Neuronal stem cell (in vitro differentiated cells): ENCODE results near the gene TRIM34.
A peak's percentile ranks its signal among the peaks of the same experiment; 100 is the strongest.

ENCODE experiments used
- DNase-seq: peaks from one replicate; pipeline ENCODE4 v3.0.0-alpha.2; 2013; ENCODE audit warnings: low spot score
- H2AFZ ChIP-seq: one replicate; pipeline ENCODE4 v1.6.1; 2013; ENCODE audit warnings: mild to moderate bottlenecking, low read length, inconsistent platforms
- H2AK5ac ChIP-seq: 2 replicates; pipeline ENCODE4 v1.6.1; 2013; ENCODE audit warnings: low read depth, mild to moderate bottlenecking, inconsistent platforms, low read length, moderate library complexity, mixed read lengths
- H2BK120ac ChIP-seq: 2 replicates; pipeline ENCODE4 v1.6.1; 2013; ENCODE audit warnings: low read depth, mild to moderate bottlenecking, inconsistent platforms, low read length, moderate library complexity, mixed read lengths
- H2BK12ac ChIP-seq: one replicate; pipeline ENCODE4 v1.6.1; 2013; ENCODE audit warnings: low read length, inconsistent platforms
- H2BK15ac ChIP-seq: 2 replicates; pipeline ENCODE4 v1.6.1; 2013; ENCODE audit warnings: mild to moderate bottlenecking, low read length, inconsistent platforms, mixed read lengths
- H2BK5ac ChIP-seq: one replicate; pipeline ENCODE4 v1.6.1; 2013; ENCODE audit warnings: inconsistent platforms, mild to moderate bottlenecking, low read length, moderate library complexity
- H3K14ac ChIP-seq: one replicate; pipeline ENCODE4 v1.6.1; 2013; ENCODE audit warnings: low read length, inconsistent platforms
- H3K18ac ChIP-seq: 2 replicates; pipeline ENCODE4 v1.6.1; 2013; ENCODE audit warnings: low read length, inconsistent platforms
- H3K23ac ChIP-seq: 2 replicates; pipeline ENCODE4 v1.6.1; 2013; ENCODE audit warnings: low read depth, mild to moderate bottlenecking, mixed read lengths, low read length, inconsistent platforms; ENCODE audit not compliant: poor library complexity
- H3K27ac ChIP-seq: replicated peaks from 3 replicates; pipeline ENCODE4 v1.5.1; 2013; ENCODE audit warnings: low read length, inconsistent platforms
- H3K27me3 ChIP-seq, 3 experiments: 2 replicates each; pipeline ENCODE4 v1.6.1; 2013; ENCODE audit warnings: low read length in 3 of 3, mild to moderate bottlenecking in 2 of 3, inconsistent platforms in 1 of 3, low read depth in 1 of 3, mixed read lengths in 1 of 3, moderate library complexity in 1 of 3; ENCODE audit not compliant: control insufficient read depth in 3 of 3, insufficient read depth in 3 of 3
- H3K36me3 ChIP-seq, 2 donors: replicated peaks in 1 of 2; 2 replicates each; pipeline ENCODE4 v1.6.1; 2013; ENCODE audit warnings: low read length in 2 of 2; ENCODE audit not compliant: control insufficient read depth in 2 of 2, insufficient read depth in 2 of 2
- H3K4ac ChIP-seq: 2 replicates; pipeline ENCODE4 v1.6.1; 2013; ENCODE audit warnings: inconsistent platforms, mild to moderate bottlenecking, low read length, moderate library complexity
- H3K4me1 ChIP-seq, 2 donors: 1 replicate in 1 of 2; 2 replicates in 1 of 2; pipeline ENCODE4 v1.6.1; 2013; ENCODE audit warnings: low read length in 2 of 2, low read depth in 1 of 2; ENCODE audit not compliant: control insufficient read depth in 2 of 2, insufficient read depth in 1 of 2
- H3K4me2 ChIP-seq: one replicate; pipeline ENCODE4 v1.6.1; 2013; ENCODE audit warnings: mild to moderate bottlenecking, low read length, inconsistent platforms; ENCODE audit not compliant: insufficient read depth, poor library complexity, severe bottlenecking
- H3K4me3 ChIP-seq, 2 donors: 2 replicates each; pipeline ENCODE4 v1.5.1; 2013; ENCODE audit warnings: low read length in 2 of 2, mild to moderate bottlenecking in 2 of 2, inconsistent platforms in 1 of 2, moderate library complexity in 1 of 2
- H3K79me1 ChIP-seq: one replicate; pipeline ENCODE4 v1.6.1; 2013; ENCODE audit warnings: low read depth, mild to moderate bottlenecking, inconsistent platforms, low read length, moderate library complexity
- H3K9ac ChIP-seq: one replicate; pipeline ENCODE4 v1.6.1; 2013; ENCODE audit warnings: mild to moderate bottlenecking, low read depth, low read length, inconsistent platforms; ENCODE audit not compliant: poor library complexity
- H3K9me3 ChIP-seq, 2 donors: replicated peaks in 1 of 2; 2 replicates each; pipeline versions ENCODE3 to v1.6.1; 2013; ENCODE audit warnings: low read length in 2 of 2, mild to moderate bottlenecking in 2 of 2, inconsistent platforms in 1 of 2, low read depth in 1 of 2, mixed read lengths in 1 of 2, moderate library complexity in 1 of 2; ENCODE audit not compliant: control insufficient read depth in 2 of 2, insufficient read depth in 1 of 2
- H4K8ac ChIP-seq: one replicate; pipeline ENCODE4 v1.6.1; 2013; ENCODE audit warnings: low read depth, mild to moderate bottlenecking, inconsistent platforms, low read length, moderate library complexity
- H4K91ac ChIP-seq: one replicate; pipeline ENCODE4 v1.6.1; 2013; ENCODE audit warnings: low read length, low read depth, mild to moderate bottlenecking, inconsistent platforms; ENCODE audit not compliant: poor library complexity
- WGBS, 2 donors: extraction: QIAGEN DNeasy Blood & Tissue Kit; methylation state at CpG; one replicate each; pipeline ENCODE4 v1.1.7; 2013; ENCODE audit warnings: missing lambda C conversion rate in 2 of 2, mixed read lengths in 1 of 2; ENCODE audit not compliant: insufficient read length in 2 of 2, insufficient replicate concordance in 1 of 2; ENCODE audit errors: extremely low coverage in 2 of 2; 5-methylcytosine and 5-hydroxymethylcytosine counted together

The TRIM34 gene

DNA sequence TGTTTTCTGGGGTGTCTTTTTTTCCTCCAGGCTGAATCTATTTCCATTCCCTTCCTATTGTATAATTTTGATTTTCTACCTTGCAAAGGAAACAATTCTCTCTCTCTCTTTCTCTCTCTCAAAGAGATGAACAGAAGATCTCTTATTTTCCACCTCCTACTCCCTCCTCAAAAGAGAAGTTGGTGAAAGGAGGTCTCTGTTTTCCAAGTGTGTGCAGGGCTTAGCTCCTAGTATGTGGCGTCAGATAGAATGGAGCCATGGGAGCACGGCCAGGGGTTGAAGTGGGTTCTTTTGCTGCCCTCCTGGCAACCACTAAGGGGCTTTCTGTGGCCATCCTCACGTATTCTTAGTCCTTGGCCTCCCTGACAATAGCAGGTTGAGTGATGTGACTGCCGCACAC, 480 bp downstream of the TRIM34 start:
- H2AK5ac ChIP-seq = no peak overlapping the region
- no peak overlapping the region for H2BK5ac ChIP-seq
- H3K18ac ChIP-seq = no peak overlapping the region
- H3K23ac ChIP-seq = no peak overlapping the region
- no peak for DNase-seq
- H2BK12ac ChIP-seq = no peak overlapping the region
- no peak overlapping the region for H4K91ac ChIP-seq
- peak overlapping the region; percentile 86 for H2AFZ ChIP-seq
- H3K4me3 ChIP-seq = peak overlapping the region in 1 of 2 donors; percentile 36
- H3K79me1 ChIP-seq = no peaks in the 10 kb centered on the region
- H3K4me1 ChIP-seq = peaks cover 3 to 7% of the 10 kb centered on the region in 2 donors
- H3K27ac ChIP-seq = no peak overlapping the region
- H2BK120ac ChIP-seq = no peak overlapping the region
- no CpG with 5 or more reads among the region's 4 CpGs for WGBS, 2 donors
- H2BK15ac ChIP-seq = no peak overlapping the region
- H4K8ac ChIP-seq = no peak overlapping the region
- no peaks in the 10 kb centered on the region for H3K9me3 ChIP-seq
- no peak overlapping the region for H3K14ac ChIP-seq
- no peak overlapping the region for H3K9ac ChIP-seq
- H3K4ac ChIP-seq = no peak overlapping the region
- H3K36me3 ChIP-seq = no peaks in the 10 kb centered on the region
- no peak overlapping the region for H3K4me2 ChIP-seq
- H3K27me3 ChIP-seq = no peaks in the 10 kb centered on the region

DNA sequence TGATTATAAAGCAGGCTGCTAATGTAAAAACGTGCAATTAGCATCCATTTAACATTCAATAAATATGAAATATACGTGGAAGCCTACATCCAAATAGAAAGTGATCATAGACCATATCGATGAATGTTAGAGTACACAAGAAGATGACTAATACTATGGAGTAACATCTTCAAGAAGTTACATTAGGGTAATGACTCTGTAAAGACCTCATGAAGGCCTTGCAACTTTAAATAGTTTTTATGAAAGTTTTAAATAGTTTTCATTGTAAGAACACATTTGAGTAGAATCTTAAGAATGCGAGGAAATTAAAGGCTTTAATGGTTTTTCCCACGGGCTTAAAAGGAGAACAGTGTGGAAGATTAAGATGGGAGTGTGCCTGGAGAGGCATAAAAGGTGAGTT, 1.4 kb downstream of the TRIM34 start:
- no peak overlapping the region for H3K9ac ChIP-seq
- H4K91ac ChIP-seq = no peak overlapping the region
- H3K36me3 ChIP-seq = no peaks in the 10 kb centered on the region
- H3K4ac ChIP-seq = no peak overlapping the region
- no peak overlapping the region for H2BK15ac ChIP-seq
- no peak overlapping the region for H3K23ac ChIP-seq
- H3K14ac ChIP-seq = no peak overlapping the region
- no CpG with 5 or more reads among the region's 5 CpGs for WGBS, 2 donors
- H2BK12ac ChIP-seq = no peak overlapping the region
- no peak for DNase-seq
- H2AK5ac ChIP-seq = no peak overlapping the region
- no peak overlapping the region for H2BK120ac ChIP-seq
- H3K27me3 ChIP-seq = no peaks in the 10 kb centered on the region
- H3K4me1 ChIP-seq = peaks cover 3 to 7% of the 10 kb centered on the region in 2 donors
- no peak overlapping the region for H3K4me3 ChIP-seq
- no peak overlapping the region for H3K27ac ChIP-seq
- no peak overlapping the region for H3K4me2 ChIP-seq
- no peak overlapping the region for H2AFZ ChIP-seq
- H4K8ac ChIP-seq = no peak overlapping the region
- H3K79me1 ChIP-seq = no peaks in the 10 kb centered on the region
- no peaks in the 10 kb centered on the region for H3K9me3 ChIP-seq
- H3K18ac ChIP-seq = no peak overlapping the region
- no peak overlapping the region for H2BK5ac ChIP-seq

- H3K36me3 ChIP-seq = no peaks in the 10 kb centered on the region
- H4K91ac ChIP-seq = no peak overlapping the region
- no peak overlapping the region for H3K14ac ChIP-seq
- no peak overlapping the region for H2BK15ac ChIP-seq
- H3K4me3 ChIP-seq = no peak overlapping the region
- no peak overlapping the region for H4K8ac ChIP-seq
- no peak overlapping the region for H3K27ac ChIP-seq
- H2AFZ ChIP-seq = no peak overlapping the region
- H3K18ac ChIP-seq = no peak overlapping the region
- H3K9me3 ChIP-seq = no peaks in the 10 kb centered on the region
- no peak overlapping the region for H2BK120ac ChIP-seq
- H3K4me2 ChIP-seq = no peak overlapping the region
- WGBS, 2 donors = no CpG with 5 or more reads among the region's 2 CpGs
- no peak overlapping the region for H3K23ac ChIP-seq
- H3K79me1 ChIP-seq = no peaks in the 10 kb centered on the region
- no peaks in the 10 kb centered on the region for H3K27me3 ChIP-seq
- no peak overlapping the region for H2BK5ac ChIP-seq
- no peak overlapping the region for H2AK5ac ChIP-seq
- no peak for DNase-seq
- H3K9ac ChIP-seq = no peak overlapping the region
- no peak overlapping the region for H3K4ac ChIP-seq
- no peak overlapping the region for H2BK12ac ChIP-seq
- no peaks in the 10 kb centered on the region for H3K4me1 ChIP-seq
Measured at GRCh38 chr11:5631417-5631816, 6.6 kb downstream of the TRIM34 start.

- Histone ChIP-seq H4K91ac (no peak overlapping the region), H3K9me3 (no peaks in the 10 kb centered on the region), H3K23ac (no peak overlapping the region), H3K27me3 (no peaks in the 10 kb centered on the region), H2BK15ac (no peak overlapping the region), H2BK12ac (no peak overlapping the region), H3K4ac (no peak overlapping the region), H3K9ac (no peak overlapping the region), H3K4me3 (no peak overlapping the region), H2AFZ (no peak overlapping the region), H3K14ac (no peak overlapping the region), H4K8ac (no peak overlapping the region), H2BK5ac (no peak overlapping the region), H3K18ac (no peak overlapping the region), H3K79me1 (no peaks in the 10 kb centered on the region), H3K27ac (no peak overlapping the region), H3K36me3 (no peaks in the 10 kb centered on the region), H3K4me2 (no peak overlapping the region), H2BK120ac (no peak overlapping the region), H3K4me1 (no peaks in the 10 kb centered on the region), H2AK5ac (no peak overlapping the region)
- no peak for DNase-seq
- WGBS, 2 donors = no CpG with 5 or more reads among the region's 5 CpGs
Measured at GRCh38 chr11:5631969-5632635, 7.3 kb downstream of the TRIM34 start.
